ENCODE data around the gene COLEC12.

COLEC12 gene

DNA sequence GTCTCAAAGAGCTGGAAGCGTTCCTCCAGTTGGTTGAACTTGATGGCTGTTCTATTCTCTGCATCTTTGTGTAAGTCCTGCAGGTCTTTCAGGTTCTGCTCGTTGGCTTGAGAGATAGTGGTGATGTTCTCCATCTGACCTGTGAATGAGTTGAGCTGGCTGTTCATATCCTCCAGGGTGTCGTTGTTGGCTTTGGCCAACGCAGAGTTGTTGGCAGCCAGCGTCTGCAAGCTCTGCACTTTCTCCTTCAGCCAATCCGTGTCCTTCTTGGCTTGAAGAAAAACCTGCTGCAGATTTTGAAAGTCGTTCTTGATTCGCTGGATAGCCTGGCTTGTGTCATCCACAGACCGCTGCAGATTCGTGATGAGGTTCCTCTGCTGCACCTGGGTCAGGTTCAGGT, 153.9 kb downstream of the COLEC12 start:
- no peak for DNase-seq
- no peaks in the 10 kb centered on the region for H3K36me3 ChIP-seq
- H3K27ac ChIP-seq: no peak overlapping the region
- peaks cover 3% of the 10 kb centered on the region for H3K9me3 ChIP-seq (ENCODE audit: severe bottlenecking)
- no peaks in the 10 kb centered on the region for H3K27me3 ChIP-seq (ENCODE audit: insufficient read depth, low read depth, severe bottlenecking)
- no peak overlapping the region for H3K4me3 ChIP-seq (ENCODE audit: low read depth, low read length)
- TF ChIP-seq, protein P1, sequence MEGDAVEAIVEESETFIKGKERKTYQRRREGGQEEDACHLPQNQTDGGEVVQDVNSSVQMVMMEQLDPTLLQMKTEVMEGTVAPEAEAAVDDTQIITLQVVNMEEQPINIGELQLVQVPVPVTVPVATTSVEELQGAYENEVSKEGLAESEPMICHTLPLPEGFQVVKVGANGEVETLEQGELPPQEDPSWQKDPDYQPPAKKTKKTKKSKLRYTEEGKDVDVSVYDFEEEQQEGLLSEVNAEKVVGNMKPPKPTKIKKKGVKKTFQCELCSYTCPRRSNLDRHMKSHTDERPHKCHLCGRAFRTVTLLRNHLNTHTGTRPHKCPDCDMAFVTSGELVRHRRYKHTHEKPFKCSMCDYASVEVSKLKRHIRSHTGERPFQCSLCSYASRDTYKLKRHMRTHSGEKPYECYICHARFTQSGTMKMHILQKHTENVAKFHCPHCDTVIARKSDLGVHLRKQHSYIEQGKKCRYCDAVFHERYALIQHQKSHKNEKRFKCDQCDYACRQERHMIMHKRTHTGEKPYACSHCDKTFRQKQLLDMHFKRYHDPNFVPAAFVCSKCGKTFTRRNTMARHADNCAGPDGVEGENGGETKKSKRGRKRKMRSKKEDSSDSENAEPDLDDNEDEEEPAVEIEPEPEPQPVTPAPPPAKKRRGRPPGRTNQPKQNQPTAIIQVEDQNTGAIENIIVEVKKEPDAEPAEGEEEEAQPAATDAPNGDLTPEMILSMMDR (IDR thresholded peaks at IDR 0.05; ENCODE audit: low read depth, low read length): no peak

DNA sequence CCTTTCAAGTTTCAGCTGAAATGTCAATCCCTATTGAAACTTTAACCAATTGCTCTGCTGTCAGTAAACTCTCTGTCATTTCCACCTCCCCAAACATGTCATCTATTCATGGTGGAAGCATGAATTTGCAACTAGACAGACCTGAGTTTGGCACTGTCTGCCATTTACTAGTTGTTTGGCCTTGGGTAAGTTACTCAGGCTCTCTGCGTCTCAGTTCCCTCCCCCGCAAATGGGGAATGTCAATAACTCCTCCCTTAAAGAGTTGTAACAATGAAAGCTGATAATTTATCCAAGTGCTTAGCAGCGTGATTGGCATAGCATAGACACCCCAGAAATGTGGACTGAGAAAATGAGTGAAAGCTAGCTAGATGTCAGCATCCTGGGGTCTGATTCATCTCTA, 159.4 kb downstream of the COLEC12 start:
- no peak for DNase-seq
- no peaks in the 10 kb centered on the region for H3K9me3 ChIP-seq (ENCODE audit: severe bottlenecking)
- H3K36me3 ChIP-seq: no peaks in the 10 kb centered on the region
- H3K27me3 ChIP-seq (ENCODE audit: insufficient read depth, low read depth, severe bottlenecking): no peaks in the 10 kb centered on the region
- no peak overlapping the region for H3K27ac ChIP-seq
- TF ChIP-seq, protein P1 (IDR thresholded peaks at IDR 0.05; ENCODE audit: low read depth, low read length): no peak
- H3K4me3 ChIP-seq (ENCODE audit: low read depth, low read length): no peak overlapping the region

DNA sequence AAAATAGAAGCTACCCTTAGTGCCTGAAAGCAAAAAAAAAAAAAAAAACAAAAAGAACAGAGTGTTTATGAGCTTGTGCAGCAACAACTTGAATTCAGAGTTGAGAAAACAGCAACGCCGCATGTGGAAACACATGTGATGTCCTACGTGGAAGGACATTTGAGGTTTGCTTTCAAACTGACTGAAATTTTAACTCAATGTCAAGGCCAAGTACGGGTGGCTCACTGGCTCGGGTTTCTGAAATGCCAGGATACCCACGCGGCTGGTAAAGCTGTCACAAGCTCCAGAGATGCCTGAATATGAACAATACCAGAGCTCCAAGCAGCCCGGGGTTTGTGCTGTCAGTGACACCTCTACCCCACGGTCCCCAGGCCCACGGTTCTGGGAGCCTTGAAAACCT, 160.5 kb downstream of the COLEC12 start:
- no peaks in the 10 kb centered on the region for H3K9me3 ChIP-seq (ENCODE audit: severe bottlenecking)
- TF ChIP-seq, protein P1 (IDR thresholded peaks at IDR 0.05; ENCODE audit: low read depth, low read length): no peak
- no peak for DNase-seq
- no peaks in the 10 kb centered on the region for H3K36me3 ChIP-seq
- no peak overlapping the region for H3K4me3 ChIP-seq (ENCODE audit: low read depth, low read length)
- H3K27me3 ChIP-seq (ENCODE audit: insufficient read depth, low read depth, severe bottlenecking): no peaks in the 10 kb centered on the region
- no peak overlapping the region for H3K27ac ChIP-seq

DNA sequence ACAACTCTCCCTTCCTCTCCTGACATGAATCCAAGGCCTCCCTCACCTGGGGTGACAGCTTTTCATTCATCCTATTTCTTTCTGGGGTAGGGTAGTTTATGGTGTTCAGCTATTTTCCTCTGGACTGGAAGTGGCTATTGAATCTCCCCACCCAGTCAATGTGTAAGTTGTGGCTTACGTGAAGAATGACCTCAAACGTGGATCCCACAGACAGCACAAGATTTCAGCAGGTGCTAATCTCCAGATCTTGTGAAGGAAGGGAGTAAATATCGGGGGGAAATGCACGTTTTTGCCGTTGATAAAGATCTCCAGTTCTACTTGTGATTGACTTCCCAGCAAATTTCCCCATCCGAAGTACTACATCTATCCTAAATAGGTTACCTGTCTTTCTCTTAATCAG, 161.3 kb downstream of the COLEC12 start:
- DNase-seq: no peak
- Histone ChIP-seq H3K27ac (no peak overlapping the region), H3K36me3 (no peaks in the 10 kb centered on the region), H3K9me3 (ENCODE audit: severe bottlenecking) (no peaks in the 10 kb centered on the region), H3K4me3 (ENCODE audit: low read depth, low read length) (no peak overlapping the region), H3K27me3 (ENCODE audit: insufficient read depth, low read depth, severe bottlenecking) (no peaks in the 10 kb centered on the region)
- TF ChIP-seq, protein P1 (IDR thresholded peaks at IDR 0.05; ENCODE audit: low read depth, low read length): no peak

DNA sequence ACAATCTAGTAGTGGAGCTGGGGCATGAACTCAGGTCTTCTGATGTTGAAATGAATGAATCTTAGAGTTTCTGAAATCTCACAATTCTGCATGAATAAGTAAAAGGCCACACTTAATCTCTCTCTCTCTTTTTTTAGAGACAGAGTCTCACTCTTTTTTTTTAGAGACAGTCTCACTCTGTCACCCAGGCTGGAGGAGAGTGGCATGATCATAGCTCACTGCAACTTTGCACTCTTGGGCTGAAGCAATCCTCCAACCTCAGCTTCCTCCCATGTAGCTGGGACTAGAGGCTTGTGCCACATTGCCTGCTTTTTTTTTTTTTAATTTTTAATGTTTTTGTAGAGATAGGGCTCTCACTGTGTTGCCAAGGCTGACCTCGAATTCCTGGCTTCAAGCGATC, 163.8 kb downstream of the COLEC12 start:
- Histone ChIP-seq H3K27ac (no peak overlapping the region), H3K9me3 (ENCODE audit: severe bottlenecking) (no peaks in the 10 kb centered on the region), H3K27me3 (ENCODE audit: insufficient read depth, low read depth, severe bottlenecking) (no peaks in the 10 kb centered on the region), H3K4me3 (ENCODE audit: low read depth, low read length) (no peak overlapping the region), H3K36me3 (no peaks in the 10 kb centered on the region)
- DNase-seq: no peak
- TF ChIP-seq, protein P1 (IDR thresholded peaks at IDR 0.05; ENCODE audit: low read depth, low read length): no peak

DNA sequence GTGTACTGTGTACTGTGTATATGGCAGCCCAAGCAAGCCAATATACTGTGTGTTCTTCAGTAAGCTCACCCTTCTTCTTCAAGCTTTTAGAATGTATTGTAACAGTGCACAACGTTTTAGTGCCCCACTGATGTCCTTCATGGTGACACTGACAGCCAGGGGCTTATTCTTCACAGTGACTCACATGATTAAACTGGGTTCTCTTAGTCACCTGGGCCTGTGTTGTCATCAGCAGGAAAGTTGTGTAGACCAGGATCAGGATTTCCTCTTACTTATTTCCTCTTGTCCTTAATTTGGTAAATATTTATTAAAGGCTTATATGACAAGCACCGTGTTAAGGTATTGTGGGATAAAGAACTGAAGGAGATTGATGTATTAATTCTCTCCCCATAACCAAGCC, 164.8 kb downstream of the COLEC12 start:
- H3K27ac ChIP-seq: no peak overlapping the region
- DNase-seq: no peak
- TF ChIP-seq, protein P1 (IDR thresholded peaks at IDR 0.05; ENCODE audit: low read depth, low read length): no peak
- H3K4me3 ChIP-seq (ENCODE audit: low read depth, low read length): no peak overlapping the region
- H3K9me3 ChIP-seq (ENCODE audit: severe bottlenecking): no peaks in the 10 kb centered on the region
- no peaks in the 10 kb centered on the region for H3K36me3 ChIP-seq
- H3K27me3 ChIP-seq (ENCODE audit: insufficient read depth, low read depth, severe bottlenecking): no peaks in the 10 kb centered on the region
